CD4-positive, alpha-beta T cell treated with Interferon gamma for 1 hour (primary cell): ENCODE measurements around the gene IVD.

Experiments
- DNase-seq: peaks from one replicate; pipeline ENCODE4 v3.0.0-alpha.2; 2020

Gene IVD

GRCh38 chr15:40463279-40463678 is 57.7 kb downstream of the IVD start:
- DNase-seq, result no peak

- no peak for DNase-seq
Observed at GRCh38 chr15:40463886-40464545, 58.4 kb downstream of the IVD start.

GRCh38 chr15:40464595-40465185 is 59.1 kb downstream of the IVD start:
- no peak for DNase-seq

GRCh38 chr15:40465939-40466338 is 60.3 kb downstream of the IVD start:
- no peak for DNase-seq

GRCh38 chr15:40466426-40467260 is 61.0 kb downstream of the IVD start:
- DNase-seq, result no peak

- DNase-seq, result no peak
Observed at GRCh38 chr15:40467261-40467615, 61.6 kb downstream of the IVD start.

GRCh38 chr15:40468898-40469331 is 63.3 kb downstream of the IVD start:
- DNase-seq, result no peak

- DNase-seq, result no peak
Observed at GRCh38 chr15:40469776-40470390, 64.3 kb downstream of the IVD start.

GRCh38 chr15:40470423-40471104 is 65.0 kb downstream of the IVD start, which contains the start of gene CHST14:
Gene CHST14 (plus strand): TSS chr15:40470984. CDS start chr15:40471214, 230 bp downstream.
- DNase-seq, result peak; percentile 62
